Keratinocyte (primary cell): ENCODE results near the gene CFAP100.

ENCODE experiments used
- EZH2 ChIP-seq: IDR thresholded peaks from one replicate; pipeline ENCODE4 v1.6.1; 2012; ENCODE audit warnings: inconsistent platforms, mild to moderate bottlenecking, low read length, moderate library complexity
- TF ChIP-seq, protein P1 (sequence below), 3 experiments: IDR thresholded peaks in 1 of 3; conservative IDR thresholded peaks in 1 of 3; optimal IDR thresholded peaks in 1 of 3; 2 replicates in 2 of 3; 3 replicates in 1 of 3; pipeline versions ENCODE3 to v1.5.1; 2011; ENCODE audit warnings: low read length in 3 of 3, mild to moderate bottlenecking in 3 of 3, moderate library complexity in 2 of 3, control low read depth in 1 of 3, inconsistent platforms in 1 of 3; ENCODE audit not compliant: insufficient read depth in 2 of 3; ENCODE audit errors: extremely low read depth in 1 of 3

DNA sequence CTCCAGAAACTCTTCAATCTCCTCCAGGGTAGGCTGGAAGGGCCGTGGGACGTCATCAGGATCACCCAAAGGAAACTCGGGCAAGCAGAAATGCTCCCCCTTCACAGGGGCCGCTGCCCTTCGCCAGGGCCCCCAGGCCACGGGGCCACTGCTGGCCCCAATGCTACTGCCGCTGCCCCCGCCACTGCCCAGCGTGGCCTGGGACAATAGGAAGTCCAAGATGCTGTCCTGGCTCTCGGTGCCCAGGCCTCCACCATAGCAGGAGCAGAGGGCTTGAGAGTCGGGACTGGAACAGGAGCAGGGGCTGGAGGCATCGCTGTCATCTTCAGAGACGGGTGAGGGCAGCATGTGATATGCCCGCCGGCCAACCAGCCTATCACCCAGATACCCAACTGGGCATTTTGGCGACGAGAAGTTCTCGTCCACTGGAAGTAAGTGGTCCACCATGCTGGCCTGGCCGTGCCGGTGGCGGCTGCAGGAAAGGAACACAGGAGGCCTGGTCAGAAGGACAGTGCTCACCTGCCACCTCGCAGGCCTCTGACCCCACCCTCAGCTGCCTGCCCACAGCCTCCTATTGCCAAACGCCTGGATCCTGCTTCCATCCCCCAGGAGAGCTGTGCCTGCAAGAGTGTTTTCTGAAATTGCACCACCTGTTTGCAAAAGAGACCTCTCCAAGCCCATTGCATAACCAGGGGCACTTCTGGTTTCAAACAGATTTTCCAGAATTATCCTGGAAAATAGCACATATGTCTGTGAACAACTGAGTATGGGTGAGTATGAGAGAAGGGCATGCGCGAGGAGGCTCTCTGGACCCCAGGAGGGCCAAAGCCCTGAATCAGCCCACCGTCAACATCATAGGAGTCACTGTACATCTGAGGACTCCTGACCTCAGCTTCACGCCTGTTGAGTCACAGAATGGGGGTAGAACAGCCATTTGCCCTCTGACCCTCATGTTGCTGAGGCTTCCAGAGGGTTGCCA, 41.9 kb upstream of the CFAP100 start:
- TF ChIP-seq, protein P1, sequence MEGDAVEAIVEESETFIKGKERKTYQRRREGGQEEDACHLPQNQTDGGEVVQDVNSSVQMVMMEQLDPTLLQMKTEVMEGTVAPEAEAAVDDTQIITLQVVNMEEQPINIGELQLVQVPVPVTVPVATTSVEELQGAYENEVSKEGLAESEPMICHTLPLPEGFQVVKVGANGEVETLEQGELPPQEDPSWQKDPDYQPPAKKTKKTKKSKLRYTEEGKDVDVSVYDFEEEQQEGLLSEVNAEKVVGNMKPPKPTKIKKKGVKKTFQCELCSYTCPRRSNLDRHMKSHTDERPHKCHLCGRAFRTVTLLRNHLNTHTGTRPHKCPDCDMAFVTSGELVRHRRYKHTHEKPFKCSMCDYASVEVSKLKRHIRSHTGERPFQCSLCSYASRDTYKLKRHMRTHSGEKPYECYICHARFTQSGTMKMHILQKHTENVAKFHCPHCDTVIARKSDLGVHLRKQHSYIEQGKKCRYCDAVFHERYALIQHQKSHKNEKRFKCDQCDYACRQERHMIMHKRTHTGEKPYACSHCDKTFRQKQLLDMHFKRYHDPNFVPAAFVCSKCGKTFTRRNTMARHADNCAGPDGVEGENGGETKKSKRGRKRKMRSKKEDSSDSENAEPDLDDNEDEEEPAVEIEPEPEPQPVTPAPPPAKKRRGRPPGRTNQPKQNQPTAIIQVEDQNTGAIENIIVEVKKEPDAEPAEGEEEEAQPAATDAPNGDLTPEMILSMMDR (optimal IDR thresholded peaks at IDR 0.05 in 1 of 3, IDR thresholded peaks at IDR 0.05 in 1 of 3, conservative IDR thresholded peaks at IDR 0.05 in 1 of 3; ENCODE audit: extremely low read depth in 1 of 3, insufficient read depth in 2 of 3, low read length in 3 of 3) = no peak
- no peak for TF ChIP-seq EZH2
